Measurements from ENCODE around the gene CLOCK.

- TF ChIP-seq POLR2A (IDR thresholded peaks at IDR 0.05) (no peak), CTCF (IDR thresholded peaks at IDR 0.05) (no peak)
These were observed 148.2 kb downstream of the CLOCK start for GRCh38 chr4:55398461-55398860.
